Neuron (in vitro differentiated cells): Measurements from ENCODE around the gene EID2.

Source experiments
- H2AFZ ChIP-seq: one replicate; pipeline ENCODE4 v1.6.1; 2013; ENCODE audit warnings: low read depth, mild to moderate bottlenecking, inconsistent platforms, low read length, moderate library complexity
- H3K27me3 ChIP-seq: one replicate; pipeline ENCODE4 v1.6.1; 2013; ENCODE audit warnings: low read length; ENCODE audit not compliant: insufficient read depth
- H3K36me3 ChIP-seq: one replicate; pipeline ENCODE4 v1.6.1; 2013; ENCODE audit warnings: low read length; ENCODE audit not compliant: insufficient read depth
- H3K4me1 ChIP-seq: one replicate; pipeline ENCODE4 v1.6.1; 2013; ENCODE audit warnings: low read length; ENCODE audit not compliant: insufficient read depth
- H3K4me3 ChIP-seq: 2 replicates; pipeline ENCODE4 v1.5.1; 2013; ENCODE audit warnings: mild to moderate bottlenecking, low read length, moderate library complexity
- H3K9me3 ChIP-seq: one replicate; pipeline ENCODE4 v1.6.1; 2013; ENCODE audit warnings: low read length

EID2 gene

DNA sequence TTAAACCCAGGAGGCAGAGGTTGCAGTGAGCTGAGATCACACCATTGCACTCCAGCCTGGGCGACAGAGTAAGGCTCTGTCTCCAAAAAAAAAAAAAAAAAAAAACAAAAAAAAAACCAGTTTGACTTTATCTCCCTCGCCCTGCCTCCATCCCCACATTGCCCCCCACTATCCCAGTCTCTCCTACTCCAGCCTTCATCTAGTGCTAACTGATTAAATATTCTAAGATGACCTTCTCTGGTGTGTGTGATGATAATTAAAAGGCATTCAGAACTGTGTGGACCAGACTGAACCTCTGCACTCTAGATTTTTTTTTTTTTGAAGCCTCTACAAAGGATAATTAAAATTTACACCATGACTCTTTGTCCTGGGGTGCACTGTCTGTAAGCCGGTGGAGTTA is 47.2 kb downstream of the EID2 start:
- no peak overlapping the region for H3K4me3 ChIP-seq
- peaks cover 3% of the 10 kb centered on the region for H3K4me1 ChIP-seq
- H3K27me3 ChIP-seq = no peaks in the 10 kb centered on the region
- H3K9me3 ChIP-seq = no peaks in the 10 kb centered on the region
- H3K36me3 ChIP-seq = peaks cover 38% of the 10 kb centered on the region
- H2AFZ ChIP-seq = no peak overlapping the region

DNA sequence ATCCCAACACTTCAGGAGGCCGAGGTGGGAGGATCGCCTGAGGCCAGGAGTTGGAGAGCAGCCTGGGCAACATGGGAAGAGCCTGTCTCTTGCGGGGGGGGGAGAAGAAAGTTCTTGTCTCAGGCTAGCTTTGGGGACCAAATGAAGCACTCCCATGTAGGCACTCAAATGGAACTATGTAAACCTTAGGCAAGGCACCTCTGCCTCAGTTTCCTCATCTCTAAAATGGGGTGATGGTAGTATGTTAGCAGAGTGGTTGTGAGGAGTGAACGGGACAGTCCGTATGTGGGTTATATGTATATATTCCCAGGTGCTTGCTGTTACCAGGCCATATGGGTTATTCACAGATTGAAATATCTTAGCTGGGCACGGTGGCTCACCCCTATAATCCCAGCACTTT is 47.7 kb downstream of the EID2 start:
- H3K4me1 ChIP-seq = no peaks in the 10 kb centered on the region
- H3K36me3 ChIP-seq = peaks cover 40% of the 10 kb centered on the region
- no peak overlapping the region for H3K4me3 ChIP-seq
- no peak overlapping the region for H2AFZ ChIP-seq
- H3K27me3 ChIP-seq = no peaks in the 10 kb centered on the region
- no peaks in the 10 kb centered on the region for H3K9me3 ChIP-seq

DNA sequence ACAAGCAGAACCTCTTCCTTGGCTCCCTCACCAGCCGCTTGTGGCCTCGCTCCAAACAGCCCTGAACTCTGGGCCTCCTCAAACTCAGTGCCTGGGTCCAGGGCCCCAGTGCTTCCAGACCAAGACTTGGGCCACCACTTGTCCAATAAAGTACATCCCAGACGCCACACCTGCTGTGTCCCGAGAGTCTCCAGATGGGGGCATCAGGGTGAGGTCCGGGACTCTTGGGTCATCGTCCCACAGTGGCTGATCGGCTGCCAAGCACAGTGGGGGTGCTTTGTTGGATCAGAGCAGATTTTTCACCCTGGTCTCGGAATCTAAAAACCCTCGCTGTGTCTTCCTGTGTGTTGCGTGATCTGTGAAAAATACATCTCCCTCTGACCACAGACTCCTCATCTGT is 50.2 kb downstream of the EID2 start:
- no peaks in the 10 kb centered on the region for H3K27me3 ChIP-seq
- no peak overlapping the region for H2AFZ ChIP-seq
- no peaks in the 10 kb centered on the region for H3K4me1 ChIP-seq
- H3K9me3 ChIP-seq = no peaks in the 10 kb centered on the region
- no peak overlapping the region for H3K4me3 ChIP-seq
- H3K36me3 ChIP-seq = peaks cover 60% of the 10 kb centered on the region
